ENCODE data around the gene TMIE.

- TF ChIP-seq RAD21 (IDR thresholded peaks at IDR 0.05 in 1 of 2, conservative IDR thresholded peaks at IDR 0.05 in 1 of 2; ENCODE audit: low read depth in 2 of 2, low read length in 2 of 2) (no peak), BRCA1 (IDR thresholded peaks at IDR 0.05; ENCODE audit: low read depth, low read length) (no peak), EZH2 (IDR thresholded peaks at IDR 0.05; ENCODE audit: low read depth, low read length, severe bottlenecking) (no peak), CTCF (IDR thresholded peaks at IDR 0.05; ENCODE audit: control extremely low read depth in 1 of 3, insufficient read depth in 1 of 3, low read depth in 1 of 3, low read length in 3 of 3) (no peak), MAFK (IDR thresholded peaks at IDR 0.05; ENCODE audit: low read depth, low read length) (no peak), USF2 (IDR thresholded peaks at IDR 0.05; ENCODE audit: low read length) (no peak)
These were observed 8.5 kb downstream of the TMIE start for GRCh38 chr3:46709721-46710120.
